ENCODE measurements around the gene EXOC6B.

GRCh38 chr2:72497763-72498162 lies 328.1 kb downstream of the EXOC6B start:
- no peak for TF ChIP-seq CTCF (IDR thresholded peaks at IDR 0.05 in 4 of 5, conservative IDR thresholded peaks at IDR 0.05 in 1 of 5)
- TF ChIP-seq POLR2A (IDR thresholded peaks at IDR 0.05) = no peak

Measured in gastrocnemius medialis (tissue), 4 donors.